Left lung (tissue), 10 donors: ENCODE measurements around the gene TPD52L1. TPM values are rescaled to one million over a fixed set of nuclear protein-coding genes. Genes with fewer than 3 reads are reported as not detected.

Experiments
- ATAC-seq: fragments of 200-7000 bp; cut with Tn5 transposase; one replicate; pipeline ENCODE4 v1.9.1; 2020; ENCODE audit warnings: moderate library complexity
- DNase-seq, 4 donors: peaks; one replicate each; pipeline ENCODE4 v3.0.0-alpha.2; 2013 to 2020
- H3K27ac ChIP-seq, 2 donors: fragments of 200-600 bp; sonication (generic) in 1 of 2; one replicate each; pipeline versions ENCODE4 v1.5.0 to v1.8.0; 2020 to 2021
- H3K27me3 ChIP-seq, 2 donors: fragments of 200-600 bp; sonication (generic) in 1 of 2; one replicate each; pipeline versions ENCODE4 v1.5.0 to v1.8.0; 2020 to 2021
- H3K36me3 ChIP-seq, 2 donors: fragments of 200-600 bp; sonication (generic) in 1 of 2; one replicate each; pipeline versions ENCODE4 v1.5.0 to v1.8.0; 2020 to 2021
- H3K4me1 ChIP-seq, 2 donors: fragments of 200-600 bp; one replicate each; pipeline ENCODE4 v1.8.0; 2021
- H3K4me3 ChIP-seq, 2 donors: fragments of 200-600 bp; sonication (generic) in 1 of 2; one replicate each; pipeline versions ENCODE4 v1.5.0 to v1.8.0; 2020 to 2021; ENCODE audit warnings: mild to moderate bottlenecking in 1 of 2
- H3K9me3 ChIP-seq, 2 donors: fragments of 200-600 bp; sonication (generic) in 1 of 2; one replicate each; pipeline versions ENCODE4 v1.5.0 to v1.8.0; 2020 to 2021
- CTCF ChIP-seq, 2 donors: fragments of 200-600 bp; sonication (generic) in 1 of 2; IDR thresholded peaks; one replicate each; pipeline versions ENCODE4 v1.5.0 to v1.8.0; 2021; ENCODE audit warnings: antibody characterized with exemption in 2 of 2
- intact Hi-C, 2 donors: fragments of 100-400 bp; cut with DNase I; formaldehyde crosslinking; loops; one replicate each; pipeline versions ENCODE4 v1.11.2 to v1.14.2; 2022
- polyA plus RNA-seq, 6 donors: library from polyadenylated mRNA; unstranded; fragments of 120-200 nt; gene quantifications; one replicate each; pipeline ENCODE4 v1.2.1, GENCODE V29; 2013; ENCODE audit not compliant: insufficient read length in 6 of 6
- total RNA-seq, 2 donors: library from RNA; stranded (reverse); fragmentation: NEBNext Ultra II Directional; extraction: Animal tissue kit (Norgen Biotek cat#: 25700); gene quantifications; one replicate each; pipeline ENCODE4 v1.2.1, GENCODE V29; 2021
- donor health status: DM: no; HTN: yes; CAD: no.
- donor health status: DM: no; HTN: no; CAD: no.

Gene TPD52L1
- total and polyA plus RNA-seq, 8 donors, result 17.4 to 125 (median 80.4) TPM

GRCh38 chr6:125232466-125232865 lies 78.9 kb downstream of the TPD52L1 start:
- no peak for TF ChIP-seq CTCF (IDR thresholded peaks at IDR 0.05)

GRCh38 chr6:125233202-125233601 lies 79.6 kb downstream of the TPD52L1 start:
- no peaks in the 10 kb centered on the region for H3K9me3 ChIP-seq
- H3K4me1 ChIP-seq, result no peaks in the 10 kb centered on the region
- DNase-seq, result no peak
- no peaks in the 10 kb centered on the region for H3K36me3 ChIP-seq
- no peak overlapping the region for H3K27ac ChIP-seq
- TF ChIP-seq CTCF (IDR thresholded peaks at IDR 0.05), result no peak
- intact Hi-C loops, result no loop called here
- H3K27me3 ChIP-seq, result no peaks in the 10 kb centered on the region
- no peak overlapping the region for H3K4me3 ChIP-seq
- ATAC-seq, result no peak

More at GRCh38 chr6:125232466-125232865, 78.9 kb downstream of the TPD52L1 start:
- Histone ChIP-seq H3K36me3 (no peaks in the 10 kb centered on the region), H3K4me3 (no peak overlapping the region), H3K4me1 (no peaks in the 10 kb centered on the region), H3K27ac (no peak overlapping the region), H3K9me3 (no peaks in the 10 kb centered on the region), H3K27me3 (no peaks in the 10 kb centered on the region)
- intact Hi-C loops, result no loop called here
- ATAC-seq (no peak), DNase-seq (no peak)

- DNase-seq, result no peak
- Histone ChIP-seq H3K27ac (no peak overlapping the region), H3K27me3 (no peaks in the 10 kb centered on the region), H3K9me3 (peaks cover 0 to 19% of the 10 kb centered on the region in 2 donors), H3K4me1 (no peaks in the 10 kb centered on the region), H3K36me3 (no peaks in the 10 kb centered on the region), H3K4me3 (no peak overlapping the region)
- TF ChIP-seq CTCF (IDR thresholded peaks at IDR 0.05), result no peak
- peak; percentile 30 for ATAC-seq
- intact Hi-C loops, result no loop called here
Measured at GRCh38 chr6:125236536-125237327, 83.2 kb downstream of the TPD52L1 start.

- intact Hi-C loops, result no loop called here
- TF ChIP-seq CTCF (IDR thresholded peaks at IDR 0.05), result no peak
- DNase-seq (no peak), ATAC-seq (no peak)
- Histone ChIP-seq H3K9me3 (peaks cover 0 to 24% of the 10 kb centered on the region in 2 donors), H3K4me1 (no peaks in the 10 kb centered on the region), H3K27me3 (no peaks in the 10 kb centered on the region), H3K27ac (no peak overlapping the region), H3K36me3 (no peaks in the 10 kb centered on the region), H3K4me3 (no peak overlapping the region)
Measured at GRCh38 chr6:125237764-125238163, 84.2 kb downstream of the TPD52L1 start.

GRCh38 chr6:125245109-125245508 lies 91.5 kb downstream of the TPD52L1 start:
- Histone ChIP-seq H3K27me3 (no peaks in the 10 kb centered on the region), H3K4me1 (no peaks in the 10 kb centered on the region), H3K4me3 (no peak overlapping the region), H3K36me3 (no peaks in the 10 kb centered on the region), H3K9me3 (peaks cover 0 to 24% of the 10 kb centered on the region in 2 donors), H3K27ac (no peak overlapping the region)
- TF ChIP-seq CTCF (IDR thresholded peaks at IDR 0.05), result no peak
- ATAC-seq (no peak), DNase-seq (no peak)
- intact Hi-C loops, result no loop called here
